ENCODE measurements around the gene ALG8. TPM values are rescaled to one million over a fixed set of nuclear protein-coding genes. Genes with fewer than 3 reads are reported as not detected.

Gene ALG8
- total and polyA plus RNA-seq, 2 experiments from 2014 or later, result 94.3 to 130 TPM

DNA sequence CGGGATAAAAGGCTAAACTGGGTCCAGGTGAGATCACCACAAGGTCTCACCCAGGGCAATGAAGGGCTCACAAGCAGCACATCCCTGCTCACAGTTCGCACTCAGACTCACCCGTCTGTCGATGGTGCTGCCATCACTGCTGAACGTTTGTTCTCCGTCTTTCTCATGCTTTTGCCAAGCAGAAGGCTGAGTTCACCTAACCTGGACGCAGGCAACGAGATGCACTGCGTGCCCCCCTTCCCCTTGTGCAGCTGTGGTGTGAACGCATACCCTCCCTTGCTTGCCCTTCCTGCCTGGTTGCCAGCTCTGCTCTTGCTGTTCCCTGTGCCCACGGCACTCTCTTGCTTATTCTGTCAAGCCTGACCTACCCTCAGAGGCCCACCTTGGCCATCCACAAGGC, 31.0 kb upstream of the ALG8 start (continued):
- TF ChIP-seq CTCF (conservative IDR thresholded peaks at IDR 0.05; ENCODE audit: low read depth in 2 of 2) (no peak), EZH2 (IDR thresholded peaks at IDR 0.05; ENCODE audit: low read depth, unreplicated experiment) (no peak), ZNF114 (CRISPR knock-in tag; IDR thresholded peaks at IDR 0.05) (no peak)
- TF ChIP-seq, protein P1, sequence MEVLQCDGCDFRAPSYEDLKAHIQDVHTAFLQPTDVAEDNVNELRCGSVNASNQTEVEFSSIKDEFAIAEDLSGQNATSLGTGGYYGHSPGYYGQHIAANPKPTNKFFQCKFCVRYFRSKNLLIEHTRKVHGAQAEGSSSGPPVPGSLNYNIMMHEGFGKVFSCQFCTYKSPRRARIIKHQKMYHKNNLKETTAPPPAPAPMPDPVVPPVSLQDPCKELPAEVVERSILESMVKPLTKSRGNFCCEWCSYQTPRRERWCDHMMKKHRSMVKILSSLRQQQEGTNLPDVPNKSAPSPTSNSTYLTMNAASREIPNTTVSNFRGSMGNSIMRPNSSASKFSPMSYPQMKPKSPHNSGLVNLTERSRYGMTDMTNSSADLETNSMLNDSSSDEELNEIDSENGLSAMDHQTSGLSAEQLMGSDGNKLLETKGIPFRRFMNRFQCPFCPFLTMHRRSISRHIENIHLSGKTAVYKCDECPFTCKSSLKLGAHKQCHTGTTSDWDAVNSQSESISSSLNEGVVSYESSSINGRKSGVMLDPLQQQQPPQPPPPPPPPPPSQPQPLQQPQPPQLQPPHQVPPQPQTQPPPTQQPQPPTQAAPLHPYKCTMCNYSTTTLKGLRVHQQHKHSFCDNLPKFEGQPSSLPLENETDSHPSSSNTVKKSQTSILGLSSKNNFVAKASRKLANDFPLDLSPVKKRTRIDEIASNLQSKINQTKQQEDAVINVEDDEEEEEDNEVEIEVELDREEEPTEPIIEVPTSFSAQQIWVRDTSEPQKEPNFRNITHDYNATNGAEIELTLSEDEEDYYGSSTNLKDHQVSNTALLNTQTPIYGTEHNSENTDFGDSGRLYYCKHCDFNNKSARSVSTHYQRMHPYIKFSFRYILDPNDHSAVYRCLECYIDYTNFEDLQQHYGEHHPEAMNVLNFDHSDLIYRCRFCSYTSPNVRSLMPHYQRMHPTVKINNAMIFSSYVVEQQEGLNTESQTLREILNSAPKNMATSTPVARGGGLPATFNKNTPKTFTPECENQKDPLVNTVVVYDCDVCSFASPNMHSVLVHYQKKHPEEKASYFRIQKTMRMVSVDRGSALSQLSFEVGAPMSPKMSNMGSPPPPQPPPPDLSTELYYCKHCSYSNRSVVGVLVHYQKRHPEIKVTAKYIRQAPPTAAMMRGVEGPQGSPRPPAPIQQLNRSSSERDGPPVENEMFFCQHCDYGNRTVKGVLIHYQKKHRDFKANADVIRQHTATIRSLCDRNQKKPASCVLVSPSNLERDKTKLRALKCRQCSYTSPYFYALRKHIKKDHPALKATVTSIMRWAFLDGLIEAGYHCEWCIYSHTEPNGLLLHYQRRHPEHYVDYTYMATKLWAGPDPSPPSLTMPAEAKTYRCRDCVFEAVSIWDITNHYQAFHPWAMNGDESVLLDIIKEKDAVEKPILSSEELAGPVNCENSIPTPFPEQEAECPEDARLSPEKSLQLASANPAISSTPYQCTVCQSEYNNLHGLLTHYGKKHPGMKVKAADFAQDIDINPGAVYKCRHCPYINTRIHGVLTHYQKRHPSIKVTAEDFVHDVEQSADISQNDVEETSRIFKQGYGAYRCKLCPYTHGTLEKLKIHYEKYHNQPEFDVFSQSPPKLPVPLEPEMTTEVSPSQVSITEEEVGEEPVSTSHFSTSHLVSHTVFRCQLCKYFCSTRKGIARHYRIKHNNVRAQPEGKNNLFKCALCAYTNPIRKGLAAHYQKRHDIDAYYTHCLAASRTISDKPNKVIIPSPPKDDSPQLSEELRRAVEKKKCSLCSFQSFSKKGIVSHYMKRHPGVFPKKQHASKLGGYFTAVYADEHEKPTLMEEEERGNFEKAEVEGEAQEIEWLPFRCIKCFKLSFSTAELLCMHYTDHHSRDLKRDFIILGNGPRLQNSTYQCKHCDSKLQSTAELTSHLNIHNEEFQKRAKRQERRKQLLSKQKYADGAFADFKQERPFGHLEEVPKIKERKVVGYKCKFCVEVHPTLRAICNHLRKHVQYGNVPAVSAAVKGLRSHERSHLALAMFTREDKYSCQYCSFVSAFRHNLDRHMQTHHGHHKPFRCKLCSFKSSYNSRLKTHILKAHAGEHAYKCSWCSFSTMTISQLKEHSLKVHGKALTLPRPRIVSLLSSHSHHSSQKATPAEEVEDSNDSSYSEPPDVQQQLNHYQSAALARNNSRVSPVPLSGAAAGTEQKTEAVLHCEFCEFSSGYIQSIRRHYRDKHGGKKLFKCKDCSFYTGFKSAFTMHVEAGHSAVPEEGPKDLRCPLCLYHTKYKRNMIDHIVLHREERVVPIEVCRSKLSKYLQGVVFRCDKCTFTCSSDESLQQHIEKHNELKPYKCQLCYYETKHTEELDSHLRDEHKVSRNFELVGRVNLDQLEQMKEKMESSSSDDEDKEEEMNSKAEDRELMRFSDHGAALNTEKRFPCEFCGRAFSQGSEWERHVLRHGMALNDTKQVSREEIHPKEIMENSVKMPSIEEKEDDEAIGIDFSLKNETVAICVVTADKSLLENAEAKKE (CRISPR knock-in tag; IDR thresholded peaks at IDR 0.05), result no peak

- Histone ChIP-seq H4K20me1 (replicated peaks; ENCODE audit: insufficient read depth) (no peaks in the 10 kb centered on the region), H2AFZ (no peak overlapping the region; the same call in 1 of the 2 replicates), H3K4me1 (ENCODE audit: insufficient read depth) (no peaks in the 10 kb centered on the region), H3K27ac (ENCODE audit: low read depth) (no peak overlapping the region), H3K4me2 (no peak overlapping the region), H3F3A (replicated peaks; ENCODE audit: low read depth) (no peaks in the 10 kb centered on the region), H3K4me3 (no peak overlapping the region), H3K79me2 (replicated peaks; ENCODE audit: insufficient read depth) (no peaks in the 10 kb centered on the region), H3K36me3 (ENCODE audit: insufficient read depth) (no peaks in the 10 kb centered on the region), H3K27me3 (ENCODE audit: insufficient read depth) (no peaks in the 10 kb centered on the region), H3K9me2 (ENCODE audit: insufficient read depth) (no peaks in the 10 kb centered on the region)
- H3K4me3 Mint-ChIP-seq, result no peak overlapping the region
- H3K36me3 Mint-ChIP-seq (ENCODE audit: low read depth), result peaks cover 4% of the 10 kb centered on the region; the same call in 1 of the 3 replicates
- H3K9me3 Mint-ChIP-seq, result no peaks in the 10 kb centered on the region; the same call in 2 of the 3 replicates
- peaks cover 7% of the 10 kb centered on the region for H3K27me3 Mint-ChIP-seq (ENCODE audit: insufficient read depth, low read depth, poor library complexity)
- ATAC-seq (no peak), DNase-seq (ENCODE audit: low spot score) (no peak)
- H3K4me1 Mint-ChIP-seq, result no peaks in the 10 kb centered on the region
- H3K27ac Mint-ChIP-seq, result no peak overlapping the region
- TF ChIP-seq NANOG (IDR thresholded peaks at IDR 0.05; ENCODE audit: borderline replicate concordance), result no peak
- TF ChIP-seq, protein P2, sequence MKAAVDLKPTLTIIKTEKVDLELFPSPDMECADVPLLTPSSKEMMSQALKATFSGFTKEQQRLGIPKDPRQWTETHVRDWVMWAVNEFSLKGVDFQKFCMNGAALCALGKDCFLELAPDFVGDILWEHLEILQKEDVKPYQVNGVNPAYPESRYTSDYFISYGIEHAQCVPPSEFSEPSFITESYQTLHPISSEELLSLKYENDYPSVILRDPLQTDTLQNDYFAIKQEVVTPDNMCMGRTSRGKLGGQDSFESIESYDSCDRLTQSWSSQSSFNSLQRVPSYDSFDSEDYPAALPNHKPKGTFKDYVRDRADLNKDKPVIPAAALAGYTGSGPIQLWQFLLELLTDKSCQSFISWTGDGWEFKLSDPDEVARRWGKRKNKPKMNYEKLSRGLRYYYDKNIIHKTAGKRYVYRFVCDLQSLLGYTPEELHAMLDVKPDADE (IDR thresholded peaks at IDR 0.05), result no peak
- TF ChIP-seq JUNB (IDR thresholded peaks at IDR 0.05; ENCODE audit: unreplicated experiment), result no peak
- no peak for TF ChIP-seq POLR2AphosphoS5 (IDR thresholded peaks at IDR 0.05; ENCODE audit: low read depth)
- TF ChIP-seq CTCF (conservative IDR thresholded peaks at IDR 0.05; ENCODE audit: low read depth in 2 of 2), result no peak
- TF ChIP-seq STAT1 (IDR thresholded peaks at IDR 0.05; ENCODE audit: unreplicated experiment), result no peak
These were observed 29.4 kb upstream of the ALG8 start for GRCh38 chr11:78168539-78169477.

Data from GM23338 (cell line).